ENCODE measurements around the gene OVOL2.
"Not testable (repeated sequence)": the region's sequence is repeated elsewhere in the genome, so short reads cannot be mapped to it uniquely, and the experiment has no call there.

Gene OVOL2

DNA sequence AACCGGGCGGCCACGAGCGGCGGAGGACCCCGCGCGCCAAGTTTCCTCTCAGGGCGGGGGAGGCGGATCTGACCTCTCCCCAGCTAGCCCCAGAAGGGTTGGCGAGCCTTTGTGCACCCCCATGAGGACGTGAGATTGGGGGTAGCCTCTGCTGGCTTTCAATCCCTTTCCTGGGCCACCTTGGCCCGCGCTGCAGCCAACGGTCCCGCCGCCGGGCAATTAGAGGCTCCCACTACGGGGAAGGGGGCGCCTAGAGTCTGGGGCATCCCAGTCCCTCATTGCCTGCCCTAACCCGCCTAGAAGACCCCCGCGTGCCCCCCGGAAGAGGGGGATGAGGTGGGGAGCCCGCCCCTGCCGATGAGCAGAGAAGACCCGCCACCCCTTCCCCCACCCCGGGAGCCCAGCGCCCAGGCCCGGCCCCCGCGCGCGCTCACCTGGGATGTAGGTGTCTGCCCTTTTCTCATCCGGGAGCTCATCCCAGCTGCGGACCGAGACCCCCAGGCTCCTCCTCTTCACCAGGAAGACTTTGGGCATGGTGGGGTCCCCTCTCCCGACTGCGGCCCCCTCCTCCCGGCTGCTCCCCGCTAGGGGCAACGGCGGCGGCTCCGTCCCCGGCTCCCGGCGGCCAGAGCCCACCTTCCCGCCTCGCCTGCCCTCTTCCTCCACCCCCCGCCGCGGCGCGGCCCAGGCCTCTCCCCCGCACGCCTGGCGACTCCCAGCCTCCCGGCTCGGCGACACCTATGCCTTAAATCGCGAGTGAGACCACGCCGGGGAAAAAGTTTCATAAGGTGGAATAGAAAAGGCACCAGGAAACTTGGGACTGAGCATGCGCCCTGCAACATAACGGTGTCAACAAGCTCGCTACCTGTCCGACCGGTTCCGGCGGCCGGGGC is at the start of gene OVOL2:
Gene OVOL2, minus strand, starts transcription at position 816 of the 893 bp plus-strand sequence. Its CDS starts 282 bp downstream, at position 534.
- DNase-seq = no peak

DNA sequence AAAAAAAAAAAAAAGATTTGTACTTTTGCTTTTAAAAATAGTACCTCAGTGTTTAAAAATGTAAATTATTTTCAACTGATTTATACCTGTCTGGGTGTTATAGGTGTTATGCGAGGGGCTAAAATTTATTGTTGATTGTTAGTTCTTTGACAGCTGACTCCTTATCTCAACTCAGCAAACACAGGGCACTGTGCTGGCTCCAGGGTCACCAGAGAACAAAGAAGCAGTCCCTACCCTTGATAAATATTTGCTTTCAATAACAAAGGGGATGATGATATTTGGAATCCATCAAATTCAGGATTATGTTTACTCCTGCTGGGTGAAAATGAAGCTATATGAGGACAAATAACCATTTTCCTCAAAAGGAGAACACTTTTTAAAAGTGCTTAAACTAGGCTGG is 45.8 kb upstream of the OVOL2 start:
- DNase-seq = no peak

DNA sequence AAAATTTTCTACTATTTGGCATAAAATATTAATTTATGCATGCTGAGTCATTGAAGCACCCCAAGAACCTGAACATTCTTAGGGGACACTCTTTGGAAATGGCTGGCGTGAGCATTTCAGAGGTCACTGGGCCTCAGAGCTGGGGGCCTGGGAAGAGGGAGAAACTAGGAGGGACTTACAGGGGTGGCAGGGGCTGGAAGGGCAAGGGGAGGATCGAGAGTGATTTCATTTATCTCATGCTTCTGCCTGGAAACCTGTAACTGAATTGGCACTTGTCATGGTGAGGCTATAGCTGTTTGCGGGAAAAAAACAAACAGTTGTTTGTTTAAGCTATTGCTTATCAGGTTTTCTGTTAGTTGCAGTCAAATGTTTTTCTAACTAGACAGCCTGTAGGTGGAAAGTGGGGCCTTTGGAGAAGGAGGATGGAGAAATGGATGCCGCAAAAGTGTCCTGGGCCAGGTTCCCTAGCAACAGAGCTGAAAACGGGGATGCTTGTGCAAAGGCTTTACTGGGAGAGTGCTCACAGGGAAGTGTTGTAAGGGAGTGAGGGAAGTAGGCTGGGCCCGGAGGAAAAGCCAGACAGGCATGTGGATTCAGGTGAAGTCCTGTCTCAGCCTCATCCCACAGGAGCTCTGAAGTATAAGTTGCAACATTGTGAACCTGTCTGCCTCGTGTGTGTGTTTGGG is 43.6 kb upstream of the OVOL2 start:
- no peak for DNase-seq

DNA sequence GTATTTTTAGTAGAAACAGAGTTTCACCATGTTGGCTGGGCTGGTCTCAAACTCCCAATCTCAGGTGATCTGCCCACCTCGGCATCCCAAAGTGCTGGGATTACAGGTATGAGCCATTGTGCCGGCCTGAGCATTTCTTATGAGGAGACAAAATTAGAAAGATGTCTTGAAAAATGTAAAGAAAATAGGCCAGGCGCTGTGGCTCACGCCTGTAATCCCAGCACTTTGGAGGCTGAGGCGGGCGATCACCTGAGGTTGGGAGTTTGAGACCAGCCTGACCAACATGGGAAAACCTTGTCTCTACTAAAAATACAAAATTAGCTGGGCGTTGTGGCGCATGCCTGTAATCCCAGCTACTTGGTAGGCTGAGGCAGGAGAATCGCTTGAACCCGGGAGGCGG is 42.9 kb upstream of the OVOL2 start:
- DNase-seq = not testable (repeated sequence)

DNA sequence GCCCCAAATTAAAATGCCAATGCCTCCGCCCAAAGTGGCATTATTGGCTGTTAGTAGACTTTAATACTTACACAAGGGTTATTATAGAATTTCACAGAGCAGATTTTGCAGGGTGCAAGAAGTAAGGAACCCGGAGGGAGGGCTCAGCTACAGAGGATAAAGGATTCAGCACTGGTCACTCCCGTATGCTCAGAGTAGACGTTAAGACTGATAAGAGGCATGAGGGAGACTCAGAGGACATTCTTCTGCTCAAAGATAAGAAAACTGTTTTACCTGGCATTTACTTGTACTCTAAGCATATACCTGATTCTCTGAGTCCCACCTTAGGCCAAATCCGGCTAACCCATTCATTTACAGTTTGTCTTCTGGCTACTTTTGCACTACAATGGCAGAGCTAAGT is 36.5 kb upstream of the OVOL2 start:
- DNase-seq = no peak

DNA sequence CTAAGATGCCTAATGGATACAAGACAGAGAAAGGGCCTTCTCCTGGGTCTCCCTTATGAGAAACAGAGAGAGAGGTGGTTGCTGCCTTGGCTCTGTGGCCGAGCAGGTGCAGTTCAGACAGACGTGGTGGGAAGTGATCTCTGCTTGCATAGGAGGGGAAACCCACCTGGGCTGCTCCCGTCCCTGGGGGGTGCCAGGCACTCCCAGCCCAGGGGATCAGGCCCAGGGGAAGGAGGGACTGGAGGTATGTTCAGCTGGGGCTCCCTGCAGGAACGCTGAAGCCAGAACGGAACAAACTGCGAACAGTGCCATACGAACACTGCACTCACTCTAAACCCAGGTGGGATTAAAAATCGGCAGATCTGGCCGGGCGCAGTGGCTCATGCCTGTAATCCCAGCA is 35.7 kb upstream of the OVOL2 start:
- DNase-seq = no peak

DNA sequence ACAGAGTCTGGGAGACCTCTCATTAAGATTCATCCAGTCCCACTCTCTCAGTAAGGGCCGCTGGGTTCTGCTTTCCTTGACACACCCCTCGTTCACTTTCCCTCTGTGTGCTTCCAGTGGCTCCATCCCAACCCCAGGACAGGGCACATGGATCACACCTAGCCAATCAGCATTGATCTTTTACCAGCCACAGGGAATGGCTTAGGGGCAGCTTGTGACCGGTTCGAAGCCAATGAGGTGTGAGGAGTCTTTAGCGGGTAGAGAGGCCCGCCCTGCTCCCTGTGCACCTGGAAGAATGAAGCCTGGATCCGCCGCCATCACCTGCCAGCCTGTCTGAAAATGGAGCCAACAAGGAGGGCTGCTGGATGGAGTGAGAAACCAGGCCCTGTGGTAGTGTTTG is 35.2 kb upstream of the OVOL2 start:
- DNase-seq = no peak

DNA sequence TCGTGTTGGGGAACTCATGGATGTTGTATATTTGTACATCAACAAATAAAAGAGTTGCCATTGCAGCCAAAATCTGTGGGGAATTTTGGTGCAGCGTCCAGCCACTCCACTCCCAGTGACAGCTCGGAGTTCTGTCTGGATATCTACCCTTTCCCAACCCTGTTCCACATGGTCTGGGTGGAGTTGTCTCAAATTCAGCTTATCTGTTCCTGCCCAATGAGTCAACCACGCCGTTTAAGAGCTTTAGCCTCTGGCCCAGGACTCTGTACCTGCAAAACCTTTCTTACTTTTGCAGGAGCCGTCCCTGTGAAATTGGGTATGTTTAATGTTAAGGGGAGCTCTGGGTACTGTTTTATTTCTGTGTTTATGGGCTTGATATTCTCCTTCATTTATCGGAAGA is 33.9 kb upstream of the OVOL2 start:
- DNase-seq = no peak

DNA sequence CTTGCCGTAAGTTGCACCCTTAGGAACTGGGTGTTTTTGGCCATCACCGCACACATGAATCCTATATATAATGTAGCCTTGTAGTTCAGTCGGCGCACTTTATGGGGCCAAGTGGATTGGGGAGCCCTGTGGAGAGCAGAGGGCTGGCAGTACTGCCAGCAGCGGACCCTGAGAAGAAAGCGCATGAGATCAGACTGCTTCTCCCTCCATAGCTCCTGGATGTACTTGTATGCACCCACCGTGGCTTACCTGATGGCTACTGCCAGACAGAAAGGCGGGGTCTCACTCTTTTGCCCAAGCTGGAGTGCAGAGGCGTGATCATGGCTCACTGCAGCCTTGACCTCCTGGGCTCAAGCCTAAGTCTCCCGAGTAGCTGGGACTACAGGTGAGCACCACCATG is 32.8 kb upstream of the OVOL2 start:
- no peak for DNase-seq

DNA sequence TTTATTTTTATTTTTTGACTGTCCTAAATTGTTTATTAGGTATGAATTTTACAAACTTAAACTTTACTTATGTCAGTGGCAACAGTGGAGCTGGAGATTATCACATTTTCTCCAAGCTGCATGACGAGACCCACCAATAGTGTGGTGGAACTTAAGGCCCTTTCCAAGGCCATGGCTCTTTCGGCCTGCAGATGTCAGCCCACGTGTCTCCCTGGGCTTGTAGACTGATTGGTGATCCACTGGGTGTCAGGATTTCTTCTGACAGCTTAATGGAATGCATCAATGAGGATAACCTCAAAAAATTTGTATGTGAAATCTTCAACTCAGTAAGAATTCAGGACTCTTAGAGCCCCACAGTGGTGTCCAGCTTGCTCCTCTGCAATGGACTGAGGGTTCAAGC is 32.3 kb upstream of the OVOL2 start:
- DNase-seq = no peak

DNA sequence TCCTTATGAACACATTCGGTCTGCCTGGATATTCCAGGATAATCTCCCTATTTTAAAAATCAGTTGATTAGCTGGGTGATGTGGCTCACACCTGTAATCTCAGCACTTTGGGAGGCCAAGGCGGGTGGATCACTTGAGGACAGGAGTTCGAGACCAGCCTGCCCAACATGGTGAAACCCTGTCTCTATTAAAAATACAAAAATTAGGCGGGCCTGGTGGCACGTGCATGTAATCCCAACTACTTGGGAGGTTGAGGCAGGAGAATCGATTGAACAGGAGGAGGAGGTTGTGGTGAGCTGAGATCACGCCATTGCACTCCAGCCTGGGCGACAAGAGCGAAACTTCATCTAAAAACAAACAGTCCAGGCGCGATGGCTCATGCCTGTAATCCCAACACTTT is 31.1 kb upstream of the OVOL2 start:
- not testable (repeated sequence) for DNase-seq

DNA sequence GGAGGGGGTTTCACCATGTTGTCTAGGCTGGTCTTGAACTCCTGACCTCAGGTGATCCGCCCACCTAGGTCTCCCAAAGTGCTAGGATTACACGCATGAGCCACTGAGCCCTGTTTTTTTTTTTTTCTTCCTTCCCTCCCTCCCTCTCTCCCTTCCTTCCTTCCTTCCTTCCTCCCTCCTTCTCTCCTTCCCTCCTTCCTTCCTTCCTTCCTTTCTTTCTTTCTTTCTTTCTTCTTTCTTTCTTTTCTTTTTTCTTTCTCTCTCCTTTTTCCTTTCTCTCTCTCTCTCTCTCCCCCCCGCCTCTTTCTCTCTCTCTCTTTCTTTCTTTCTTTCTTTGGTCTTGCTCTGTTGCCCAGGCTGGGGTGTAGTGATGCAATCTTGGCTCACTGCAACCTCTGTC is 30.6 kb upstream of the OVOL2 start:
- DNase-seq = not testable (repeated sequence)

DNA sequence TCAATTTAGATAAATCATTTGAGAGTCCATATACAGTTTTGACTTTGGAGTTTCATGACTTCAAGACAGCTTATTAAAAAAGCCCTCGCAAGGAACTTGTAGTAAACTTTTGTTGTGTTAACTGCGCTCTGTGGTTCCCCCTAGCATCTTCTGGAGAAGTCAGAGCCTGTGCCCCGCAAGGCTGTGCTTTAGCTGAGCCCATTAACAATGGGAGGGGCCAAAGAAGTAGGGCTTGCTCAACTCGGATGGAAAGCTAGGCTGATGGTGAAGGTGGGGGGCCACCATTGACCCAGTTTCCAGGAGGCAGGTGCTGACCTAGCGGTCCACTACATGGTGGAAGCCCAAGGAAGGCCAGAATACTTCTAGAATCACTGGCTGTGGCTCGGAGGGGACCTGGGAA is 29.3 kb upstream of the OVOL2 start:
- DNase-seq = no peak

DNA sequence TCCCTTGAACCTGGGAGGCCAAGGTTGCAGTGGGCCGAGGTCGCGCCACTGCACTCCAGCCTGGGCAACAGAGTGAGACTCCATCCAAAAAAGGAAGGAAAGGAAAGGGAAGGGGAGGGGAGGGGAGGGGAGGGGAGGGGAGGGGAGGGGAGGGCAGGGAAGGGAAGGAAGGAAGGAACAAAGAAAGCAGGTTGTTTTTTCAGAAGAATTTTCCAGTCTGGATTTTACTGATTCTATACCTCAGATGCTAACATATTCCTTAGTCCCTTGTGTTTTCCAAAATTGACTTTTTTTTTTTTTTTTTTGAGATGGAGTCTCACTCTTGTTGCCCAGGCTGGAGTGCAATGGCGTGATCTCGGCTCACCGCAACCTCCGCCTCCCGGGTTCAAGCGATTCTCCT is 23.1 kb upstream of the OVOL2 start:
- DNase-seq = not testable (repeated sequence)

DNA sequence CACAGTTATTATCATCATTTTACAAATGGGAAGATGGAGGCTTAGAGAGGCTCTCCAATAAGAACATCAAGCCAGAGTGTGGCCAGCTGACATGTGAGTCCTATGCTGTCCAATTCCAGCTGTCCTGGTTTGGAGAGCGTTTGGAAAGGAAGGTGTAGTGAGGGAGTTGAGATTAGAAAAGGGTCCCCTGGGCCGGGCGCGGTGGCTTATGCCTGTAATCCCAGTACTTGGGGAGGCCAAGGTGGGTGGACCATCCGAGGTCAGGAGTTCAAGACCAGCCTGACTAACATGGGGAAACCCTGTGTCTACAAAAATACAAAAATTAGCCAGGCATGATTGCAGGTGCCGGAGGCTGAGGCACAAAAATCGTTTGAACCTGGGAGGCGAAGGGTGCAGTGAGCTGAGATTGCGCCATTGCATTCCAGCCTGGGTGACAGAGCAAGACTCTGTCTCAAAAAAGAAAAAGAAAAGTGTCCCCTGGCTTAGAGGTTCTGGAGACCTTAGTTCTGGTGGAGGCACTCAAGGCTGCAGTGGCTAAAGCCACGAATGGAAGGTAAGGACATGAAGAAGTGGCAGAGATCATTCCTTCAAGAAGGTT is 22.1 kb upstream of the OVOL2 start:
- DNase-seq = no peak

DNA sequence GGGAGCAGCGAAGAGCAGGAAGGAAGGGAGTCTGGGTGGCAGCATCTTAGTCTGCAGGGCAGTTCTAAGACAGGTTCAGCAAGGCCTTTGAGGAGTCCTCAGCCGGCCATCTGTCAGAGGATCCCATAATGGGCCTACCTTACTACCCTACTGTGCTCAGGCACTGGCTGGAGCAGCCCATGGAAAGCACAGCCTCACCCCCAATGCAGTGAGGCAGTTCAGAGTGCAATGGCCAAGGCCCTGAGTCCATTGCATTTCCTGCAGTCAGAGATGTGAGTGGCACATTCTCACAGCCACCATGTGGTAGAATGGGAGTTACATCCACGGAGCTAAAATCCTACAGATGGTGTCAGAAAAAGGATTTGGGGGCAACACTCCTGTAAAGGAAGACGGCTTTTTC is 19.4 kb upstream of the OVOL2 start:
- DNase-seq = no peak

DNA sequence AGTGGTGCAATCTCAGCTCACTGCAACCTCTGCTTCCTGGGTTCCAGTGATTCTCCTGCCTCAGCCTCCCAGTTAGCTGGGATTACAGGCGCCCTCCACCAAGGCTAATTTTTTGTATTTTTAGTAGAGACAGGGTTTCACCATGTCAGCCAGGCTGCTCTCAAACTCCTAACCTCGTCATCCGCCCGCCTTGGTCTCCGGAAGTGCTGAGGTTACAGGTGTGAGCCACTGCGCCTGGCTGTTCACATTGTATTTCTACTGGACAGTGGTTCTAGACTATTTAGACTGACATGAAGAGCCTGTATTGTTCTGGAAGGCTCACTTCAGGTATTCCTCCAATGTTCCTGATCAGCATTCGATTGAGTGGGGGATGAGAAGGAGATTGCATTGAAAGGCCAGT is 14.8 kb upstream of the OVOL2 start:
- no peak for DNase-seq

DNA sequence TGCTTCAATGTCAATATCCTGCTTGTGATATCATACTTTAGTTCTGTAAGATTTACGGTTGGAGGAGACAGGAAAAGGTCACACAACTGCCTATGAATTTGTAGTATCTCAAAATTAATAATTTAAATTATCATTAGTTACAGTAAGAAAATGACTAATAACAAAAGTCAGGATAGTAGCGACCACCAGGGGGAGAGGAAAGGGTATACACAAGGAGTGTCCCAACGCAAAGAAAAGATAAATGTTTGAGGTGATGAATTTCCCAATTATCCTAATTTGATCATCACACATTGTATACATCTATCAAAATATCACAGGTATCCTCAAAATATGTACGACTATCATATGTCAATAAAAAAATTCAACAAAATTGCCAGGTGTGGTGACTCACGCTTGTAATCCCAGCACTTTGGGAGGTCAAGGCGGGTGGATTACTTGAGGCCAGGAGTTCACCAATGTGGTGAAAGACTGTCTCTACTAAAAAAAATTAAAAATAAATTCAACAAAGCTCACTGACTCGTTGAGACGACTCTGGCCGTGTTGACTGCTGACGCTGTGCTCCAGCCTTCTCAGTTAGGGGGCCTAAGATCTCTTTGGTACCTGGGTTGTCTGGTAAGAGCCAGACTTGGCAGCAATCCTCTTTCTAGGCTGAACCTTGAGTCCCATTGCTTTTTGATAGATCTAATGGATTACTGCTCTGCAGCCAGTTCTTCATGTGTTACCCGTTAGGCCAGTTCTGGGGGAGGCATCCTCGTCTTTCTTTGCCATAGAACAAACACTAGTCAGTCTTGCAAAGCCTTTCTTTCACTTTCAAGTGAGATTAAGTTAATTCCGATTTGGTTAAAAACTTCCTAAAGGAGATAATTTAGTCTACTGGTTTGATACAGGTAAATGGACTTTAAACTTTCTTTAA is 9.0 kb upstream of the OVOL2 start:
- DNase-seq = no peak

DNA sequence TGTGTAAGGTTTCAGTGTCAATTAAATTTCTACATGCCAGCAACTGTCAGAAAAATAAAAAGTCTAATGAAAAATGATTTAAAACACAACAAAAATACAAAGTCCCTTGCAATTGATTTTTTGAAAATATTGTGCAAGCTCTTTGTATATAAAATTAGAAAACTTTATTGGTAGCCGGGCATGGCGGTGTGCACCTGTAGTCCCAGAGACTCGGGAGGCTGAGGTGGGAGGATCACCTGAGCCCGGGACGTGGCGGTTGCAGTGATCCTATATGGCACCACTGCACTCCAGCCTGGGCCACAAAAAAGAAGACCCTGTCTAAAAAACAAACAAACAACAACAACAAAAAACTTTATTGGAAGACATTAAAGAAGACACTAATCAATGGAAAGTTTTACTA is 6.0 kb upstream of the OVOL2 start:
- DNase-seq = no peak

DNA sequence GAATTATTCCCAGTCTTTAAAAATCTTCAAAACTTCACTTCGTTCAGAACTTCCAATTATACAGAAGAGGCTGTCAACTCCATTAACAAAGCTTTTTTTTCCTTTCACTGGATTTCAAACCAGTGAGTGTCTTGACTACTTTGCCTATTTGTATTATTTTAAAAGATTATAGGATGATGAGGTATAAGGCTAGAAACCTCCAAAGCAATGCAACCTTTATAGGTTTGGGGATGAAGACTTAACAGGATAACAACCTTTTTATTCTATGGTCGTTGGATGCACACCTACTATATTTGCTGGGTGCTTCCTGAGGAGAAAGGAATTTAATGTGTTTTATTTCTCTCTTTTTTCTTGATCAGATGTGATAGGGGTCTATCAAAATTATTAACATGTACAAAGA is 1.9 kb upstream of the OVOL2 start:
- DNase-seq = no peak

DNA sequence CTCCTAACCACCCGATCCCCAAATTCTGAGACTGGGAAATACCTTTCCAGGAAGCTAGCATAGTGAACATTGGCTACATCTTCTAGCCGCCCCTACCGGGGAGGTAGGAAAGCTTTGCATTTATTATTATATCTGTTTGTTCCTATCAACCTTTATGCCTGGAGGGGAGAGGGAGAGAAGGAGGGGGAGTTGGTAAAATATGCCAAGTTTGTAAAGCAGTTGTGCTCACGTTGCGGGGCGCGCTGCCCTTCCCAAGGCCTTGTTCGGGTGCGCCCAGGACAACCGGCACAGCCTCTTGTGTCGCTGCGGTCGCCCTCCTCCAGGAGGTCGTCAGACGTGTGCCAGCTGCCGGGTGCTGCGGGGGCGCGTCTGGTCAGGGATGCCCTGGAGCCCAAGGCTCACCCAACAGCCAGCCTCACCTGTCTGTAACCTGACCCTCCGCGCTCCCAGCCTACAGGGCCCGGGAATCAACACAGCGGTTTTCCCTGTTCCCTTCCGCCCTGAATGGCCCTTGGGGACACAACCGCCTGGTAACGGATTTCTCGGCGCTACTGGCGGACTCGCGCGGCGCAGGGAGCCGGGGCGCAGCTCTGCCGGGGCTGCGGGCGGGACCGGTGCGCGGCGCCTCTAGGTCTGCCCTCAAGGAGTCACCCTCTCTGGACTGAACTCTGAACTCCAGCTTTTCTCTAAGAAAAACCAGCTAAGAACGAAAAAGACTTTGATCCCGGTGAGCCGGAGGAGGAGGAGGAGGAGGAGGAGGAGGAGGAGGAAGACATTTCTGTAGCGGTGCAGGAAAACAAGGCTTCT is 1.1 kb upstream of the OVOL2 start:
- no peak for DNase-seq

DNA sequence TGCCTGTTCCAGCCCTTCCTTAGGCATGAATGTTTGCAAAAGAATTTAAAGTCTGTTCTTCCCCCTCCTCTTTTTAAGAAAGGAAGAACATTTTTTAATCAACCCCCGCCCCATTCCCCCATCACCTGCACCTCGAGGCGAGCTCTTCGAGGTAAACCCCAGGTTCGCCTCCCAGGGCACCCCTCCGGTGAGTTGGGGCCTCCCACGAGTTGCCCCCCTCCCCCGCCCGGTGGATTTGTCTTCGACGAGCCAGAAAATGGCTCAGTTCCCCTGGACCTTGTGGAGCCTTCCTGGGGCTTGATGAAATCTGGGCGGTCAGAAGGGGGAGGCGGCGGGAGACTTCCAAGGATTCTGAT is 256 bp upstream of the OVOL2 start:
- no peak for DNase-seq
